Endodermal cell (in vitro differentiated cells): ENCODE results near the gene PTPRM. TPM values are rescaled to one million over a fixed set of nuclear protein-coding genes. Genes with fewer than 3 reads are reported as not detected.

Experiments
- DNase-seq: peaks from one replicate; pipeline ENCODE4 v3.0.0-alpha.2; 2017
- H3K27ac ChIP-seq: 2 replicates; pipeline ENCODE4 v1.5.1; 2013; ENCODE audit warnings: mild to moderate bottlenecking, low read depth, low read length, moderate library complexity
- H3K27me3 ChIP-seq: 2 replicates; pipeline ENCODE4 v1.6.1; 2013; ENCODE audit warnings: mild to moderate bottlenecking, low read length, moderate library complexity; ENCODE audit not compliant: insufficient read depth, control insufficient read depth, poor library complexity, severe bottlenecking
- H3K36me3 ChIP-seq: 2 replicates; pipeline ENCODE4 v1.7.0; 2013; ENCODE audit warnings: mild to moderate bottlenecking, low read length, moderate library complexity; ENCODE audit not compliant: control insufficient read depth, insufficient read depth
- H3K4me1 ChIP-seq: one replicate; pipeline ENCODE4 v1.7.0; 2013; ENCODE audit warnings: low read length; ENCODE audit not compliant: control insufficient read depth, insufficient read depth
- H3K4me3 ChIP-seq: 2 replicates; pipeline ENCODE4 v1.5.1; 2013; ENCODE audit warnings: mild to moderate bottlenecking, low read length, moderate library complexity
- H3K9ac ChIP-seq: 2 replicates; pipeline ENCODE4 v1.6.1; 2013; ENCODE audit warnings: mild to moderate bottlenecking, low read length, moderate library complexity; ENCODE audit not compliant: poor library complexity, severe bottlenecking; ENCODE audit errors: extremely low read depth
- H3K9me3 ChIP-seq: 2 replicates; pipeline ENCODE4 v1.6.1; 2013; ENCODE audit warnings: mild to moderate bottlenecking, low read length, moderate library complexity; ENCODE audit not compliant: control insufficient read depth
- H3K27ac Mint-ChIP-seq: 2 replicates; pipeline ENCODE4 v1.8.0; 2020; ENCODE audit warnings: mixed read lengths
- H3K27me3 Mint-ChIP-seq: 2 replicates; pipeline ENCODE4 v1.8.0; 2021; ENCODE audit warnings: mild to moderate bottlenecking, mixed read lengths; ENCODE audit not compliant: insufficient read depth
- H3K36me3 Mint-ChIP-seq: 2 replicates; pipeline ENCODE4 v1.8.0; 2020; ENCODE audit warnings: low read depth, mixed read lengths
- H3K4me1 Mint-ChIP-seq: 2 replicates; pipeline ENCODE4 v1.8.0; 2020; ENCODE audit warnings: mixed read lengths
- H3K4me3 Mint-ChIP-seq: 2 replicates; pipeline ENCODE4 v1.8.0; 2020; ENCODE audit warnings: mild to moderate bottlenecking, moderate library complexity, mixed read lengths
- H3K9me3 Mint-ChIP-seq: 2 replicates; pipeline ENCODE4 v1.8.0; 2020; ENCODE audit warnings: mild to moderate bottlenecking, mixed read lengths
- CTCF ChIP-seq: fragments of 200-600 bp; sonication (generic); conservative IDR thresholded peaks from 2 replicates; pipeline ENCODE4 v1.5.0; 2021; ENCODE audit warnings: antibody characterized with exemption, mild to moderate bottlenecking
- WGBS, 2 experiments: methylation state at CpG; one replicate each; pipeline versions ENCODE4 v1.1.5 to v1.1.7; 2013; ENCODE audit warnings: missing lambda C conversion rate in 2 of 2, mixed read lengths in 1 of 2; ENCODE audit not compliant: insufficient coverage in 1 of 2, insufficient read length in 1 of 2; 5-methylcytosine and 5-hydroxymethylcytosine counted together
- total RNA-seq, 2 donors: library from RNA; stranded (reverse); fragmentation: NEBNext Ultra II Directional in 1 of 2; extraction: Animal tissue kit (Norgen Biotek cat#: 25700) in 1 of 2; gene quantifications; 2 replicates in 1 of 2; 3 replicates in 1 of 2; pipeline ENCODE4 v1.2.1, GENCODE V29; 2021

Gene PTPRM
- total RNA-seq, 2 donors from 2014 or later: 47.2 to 57.6 TPM

GRCh38 chr18:7541835-7542234, 25.3 kb upstream of the PTPRM start:
- Histone ChIP-seq H3K9ac (no peak overlapping the region), H3K9me3 (no peaks in the 10 kb centered on the region), H3K36me3 (no peaks in the 10 kb centered on the region), H3K4me3 (no peak overlapping the region), H3K27me3 (no peaks in the 10 kb centered on the region), H3K4me1 (no peaks in the 10 kb centered on the region), H3K27ac (no peak overlapping the region)
- peaks cover 10% of the 10 kb centered on the region for H3K4me1 Mint-ChIP-seq
- H3K4me3 Mint-ChIP-seq: no peak overlapping the region
- H3K27me3 Mint-ChIP-seq: no peaks in the 10 kb centered on the region
- peak; percentile 52 for TF ChIP-seq CTCF
- H3K36me3 Mint-ChIP-seq: no peaks in the 10 kb centered on the region
- 71 to 88% methylated on average over 4 to 5 of the region's 5 CpGs for WGBS, 2 experiments
- peak; percentile 50 for DNase-seq
- H3K9me3 Mint-ChIP-seq: peaks cover 2% of the 10 kb centered on the region
- H3K27ac Mint-ChIP-seq: no peak overlapping the region

GRCh38 chr18:7544686-7545085, 22.4 kb upstream of the PTPRM start:
- H3K9me3 Mint-ChIP-seq: peaks cover 2% of the 10 kb centered on the region
- no peak for DNase-seq

GRCh38 chr18:7545734-7546133, 21.4 kb upstream of the PTPRM start:
- no peaks in the 10 kb centered on the region for H3K27me3 ChIP-seq
- no peak overlapping the region for H3K27ac ChIP-seq
- H3K9me3 ChIP-seq: no peaks in the 10 kb centered on the region
- Mint-ChIP-seq H3K36me3 (no peaks in the 10 kb centered on the region), H3K27me3 (no peaks in the 10 kb centered on the region), H3K27ac (no peak overlapping the region), H3K4me1 (peaks cover 16% of the 10 kb centered on the region), H3K9me3 (peaks cover 2% of the 10 kb centered on the region), H3K4me3 (no peak overlapping the region)
- DNase-seq: no peak
- H3K4me3 ChIP-seq: no peak overlapping the region
- TF ChIP-seq CTCF: no peak
- H3K9ac ChIP-seq: no peak overlapping the region
- H3K36me3 ChIP-seq: no peaks in the 10 kb centered on the region
- H3K4me1 ChIP-seq: no peaks in the 10 kb centered on the region
- WGBS, 2 experiments: 78 to 82% methylated on average over 4 to 5 of the region's 5 CpGs

More at GRCh38 chr18:7544686-7545085, 22.4 kb upstream of the PTPRM start:
- Histone ChIP-seq H3K4me1 (no peaks in the 10 kb centered on the region), H3K27me3 (no peaks in the 10 kb centered on the region), H3K9ac (no peak overlapping the region), H3K9me3 (no peaks in the 10 kb centered on the region), H3K4me3 (no peak overlapping the region), H3K27ac (no peak overlapping the region), H3K36me3 (no peaks in the 10 kb centered on the region)
- TF ChIP-seq CTCF: no peak
- Mint-ChIP-seq H3K4me1 (peaks cover 16% of the 10 kb centered on the region), H3K4me3 (no peak overlapping the region), H3K36me3 (no peaks in the 10 kb centered on the region), H3K27me3 (no peaks in the 10 kb centered on the region), H3K27ac (no peak overlapping the region)
- WGBS, 2 experiments: 100% methylated on average over 1 of the region's 1 CpG
